SK-N-MC (cell line): ENCODE measurements around the gene OSBPL1A.
A peak's percentile ranks its signal among the peaks of the same experiment; 100 is the strongest.

Source experiments
- DNase-seq: peaks from one replicate; pipeline ENCODE4 v3.0.0-alpha.2; 2011; ENCODE audit warnings: low read depth, low spot score
- H3K27ac ChIP-seq: fragments of 200-600 bp; sonication (generic); 2 replicates; pipeline ENCODE4 v1.5.1; 2016; ENCODE audit warnings: mixed run types
- H3K36me3 ChIP-seq: fragments of 200-600 bp; sonication (generic); 2 replicates; pipeline ENCODE4 v1.6.1; 2017; ENCODE audit warnings: antibody characterized with exemption, low read length, mixed read lengths; ENCODE audit not compliant: insufficient read depth
- H3K4me3 ChIP-seq: fragments of 200-600 bp; sonication (generic); 2 replicates; pipeline ENCODE4 v1.5.1; 2016
- H3K9ac ChIP-seq: fragments of 200-600 bp; sonication (generic); 2 replicates; pipeline ENCODE4 v1.8.0; 2017; ENCODE audit warnings: mixed run types, mixed read lengths; ENCODE audit not compliant: insufficient read length
- H3K9me3 ChIP-seq: fragments of 200-600 bp; sonication (generic); 2 replicates; pipeline ENCODE4 v1.6.1; 2017; ENCODE audit warnings: low read depth, mild to moderate bottlenecking, antibody characterized with exemption, low read length, moderate library complexity, mixed read lengths
- EZH2 ChIP-seq: fragments of 200-600 bp; sonication (generic); IDR thresholded peaks from one replicate; pipeline ENCODE4 v1.6.1; 2017; ENCODE audit warnings: antibody characterized with exemption
- FOXP2 ChIP-seq: optimal IDR thresholded peaks from 2 replicates; pipeline ENCODE3; 2011; ENCODE audit warnings: mild to moderate bottlenecking, moderate library complexity; ENCODE audit not compliant: insufficient read depth; ENCODE audit errors: extremely low read length, control extremely low read depth
- POLR2AphosphoS5 ChIP-seq: IDR thresholded peaks from 2 replicates; pipeline ENCODE4 v1.6.1; 2012; ENCODE audit warnings: mild to moderate bottlenecking, low read depth, low read length, borderline replicate concordance

OSBPL1A gene

DNA sequence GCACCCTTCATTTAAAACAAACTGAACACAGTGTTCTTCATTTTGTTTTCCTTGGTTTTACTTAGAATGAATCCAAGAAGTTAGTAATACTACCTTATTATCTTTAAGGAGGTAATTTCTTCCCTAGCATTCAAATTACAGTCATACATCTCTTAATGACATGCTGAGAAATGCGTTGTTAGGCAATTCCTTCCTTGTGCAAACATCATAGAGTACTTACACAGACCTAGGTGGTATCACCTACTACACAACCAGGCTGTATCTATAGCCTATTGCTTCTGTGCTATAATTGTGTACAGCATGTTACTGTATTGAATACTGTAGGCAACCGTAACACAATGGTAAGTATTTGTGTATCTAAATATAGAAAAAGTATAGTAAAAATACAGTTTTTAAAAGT is 267.1 kb downstream of the OSBPL1A start:
- no peak overlapping the region for H3K4me3 ChIP-seq
- no peak for DNase-seq
- H3K36me3 ChIP-seq: peaks cover under 1% of the 10 kb centered on the region; the same call in 1 of the 2 replicates
- H3K9ac ChIP-seq: no peak overlapping the region
- H3K9me3 ChIP-seq: no peaks in the 10 kb centered on the region
- TF ChIP-seq POLR2AphosphoS5 (no peak), EZH2 (no peak), FOXP2 (no peak)
- H3K27ac ChIP-seq: no peak overlapping the region

DNA sequence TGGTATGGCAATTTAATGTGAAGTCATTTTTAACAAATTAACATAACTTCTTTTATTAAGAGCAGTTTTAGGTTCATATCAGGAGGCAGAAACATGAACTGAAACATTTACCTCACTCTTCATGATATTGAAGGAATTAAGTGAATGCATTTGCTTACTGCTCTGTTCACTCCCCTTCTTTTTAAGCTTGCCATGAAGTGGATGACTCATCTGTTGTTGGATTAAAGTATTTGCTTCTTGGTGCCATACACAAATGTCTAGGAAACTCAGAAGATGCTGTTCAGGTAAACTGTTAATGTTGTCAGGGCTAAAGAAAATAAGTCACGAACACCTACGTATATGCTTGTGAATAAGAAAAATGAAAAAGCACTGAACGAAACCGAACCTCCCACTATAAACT is 268.9 kb downstream of the OSBPL1A start:
- TF ChIP-seq FOXP2 (no peak), EZH2 (no peak), POLR2AphosphoS5 (no peak)
- peaks cover 3% of the 10 kb centered on the region; the same call in 1 of the 2 replicates for H3K36me3 ChIP-seq
- DNase-seq: no peak
- H3K9me3 ChIP-seq: no peaks in the 10 kb centered on the region
- no peak overlapping the region for H3K27ac ChIP-seq
- H3K4me3 ChIP-seq: no peak overlapping the region
- H3K9ac ChIP-seq: no peak overlapping the region

GRCh38 chr18:24127735-24128134 is 269.9 kb downstream of the OSBPL1A start:
- H3K27ac ChIP-seq: no peak overlapping the region
- no peak overlapping the region for H3K4me3 ChIP-seq
- H3K36me3 ChIP-seq: peaks cover 3% of the 10 kb centered on the region; the same call in 1 of the 2 replicates
- H3K9me3 ChIP-seq: no peaks in the 10 kb centered on the region
- H3K9ac ChIP-seq: no peak overlapping the region
- DNase-seq: no peak
- TF ChIP-seq EZH2 (no peak), FOXP2 (no peak), POLR2AphosphoS5 (no peak)

- H3K9me3 ChIP-seq: no peaks in the 10 kb centered on the region
- no peak overlapping the region for H3K4me3 ChIP-seq
- TF ChIP-seq POLR2AphosphoS5 (no peak), EZH2 (no peak), FOXP2 (no peak)
- H3K36me3 ChIP-seq: peaks cover 3% of the 10 kb centered on the region; the same call in 1 of the 2 replicates
- no peak overlapping the region for H3K27ac ChIP-seq
- no peak for DNase-seq
- no peak overlapping the region for H3K9ac ChIP-seq
These were observed 271.3 kb downstream of the OSBPL1A start for GRCh38 chr18:24126155-24126961.

DNA sequence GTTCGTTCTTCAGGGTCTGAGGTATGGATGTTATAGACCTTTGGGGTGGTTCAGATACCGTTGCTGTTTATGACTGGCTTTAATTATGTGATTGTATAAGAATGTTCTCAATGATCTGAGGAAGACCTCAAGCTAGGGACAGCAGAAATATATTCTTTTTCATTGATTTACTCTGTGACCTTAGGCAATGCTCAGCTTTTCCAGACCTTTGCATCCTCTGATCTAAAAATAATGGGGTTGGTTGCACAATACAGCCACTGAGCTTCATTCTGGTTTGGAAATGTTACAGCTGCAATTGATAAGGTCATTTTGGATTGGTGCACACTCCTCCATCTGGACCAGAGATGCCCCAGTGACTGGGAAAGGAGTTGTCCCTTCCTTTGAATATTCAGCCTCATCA is 276.0 kb downstream of the OSBPL1A start:
- H3K27ac ChIP-seq: no peak overlapping the region
- no peak for TF ChIP-seq EZH2
- TF ChIP-seq FOXP2: no peak
- TF ChIP-seq POLR2AphosphoS5: no peak
- H3K9ac ChIP-seq: no peak overlapping the region
- H3K4me3 ChIP-seq: no peak overlapping the region
- peaks cover 7% of the 10 kb centered on the region; the same call in 1 of the 2 replicates for H3K36me3 ChIP-seq
- H3K9me3 ChIP-seq: no peaks in the 10 kb centered on the region
- no peak for DNase-seq

DNA sequence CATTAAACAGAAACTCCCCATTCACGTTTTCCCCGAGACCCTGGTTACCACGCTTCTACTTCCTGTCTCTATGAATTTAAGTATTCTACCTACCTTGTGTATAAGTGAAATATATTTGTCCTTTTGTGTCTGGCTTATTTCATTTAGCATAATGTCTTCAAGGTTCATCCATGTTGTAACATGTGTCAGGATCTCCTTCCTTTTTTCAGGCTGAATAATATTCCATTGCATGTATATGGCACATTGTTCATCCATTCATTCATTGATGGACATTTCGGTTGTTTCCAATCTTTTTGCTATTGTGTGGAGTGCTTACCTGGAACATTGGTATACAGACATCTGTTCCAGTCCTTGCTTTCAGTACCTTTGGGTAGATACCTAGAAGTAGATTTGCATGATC is 276.9 kb downstream of the OSBPL1A start:
- H3K4me3 ChIP-seq: no peak overlapping the region
- TF ChIP-seq EZH2: no peak
- no peak for TF ChIP-seq FOXP2
- TF ChIP-seq POLR2AphosphoS5: no peak
- H3K27ac ChIP-seq: no peak overlapping the region
- H3K9ac ChIP-seq: no peak overlapping the region
- peaks cover 7% of the 10 kb centered on the region; the same call in 1 of the 2 replicates for H3K36me3 ChIP-seq
- H3K9me3 ChIP-seq: no peaks in the 10 kb centered on the region
- DNase-seq: no peak

- Histone ChIP-seq H3K9ac (no peak overlapping the region), H3K4me3 (no peak overlapping the region), H3K9me3 (no peaks in the 10 kb centered on the region), H3K36me3 (0 out of 2 replicates have a peak, but pooled peaks cover 4% of the 10 kb centered on the region), H3K27ac (no peak overlapping the region)
- TF ChIP-seq FOXP2 (no peak), EZH2 (no peak), POLR2AphosphoS5 (no peak)
- peak; percentile 58 for DNase-seq
These were observed 278.7 kb downstream of the OSBPL1A start for GRCh38 chr18:24118750-24119577.

DNA sequence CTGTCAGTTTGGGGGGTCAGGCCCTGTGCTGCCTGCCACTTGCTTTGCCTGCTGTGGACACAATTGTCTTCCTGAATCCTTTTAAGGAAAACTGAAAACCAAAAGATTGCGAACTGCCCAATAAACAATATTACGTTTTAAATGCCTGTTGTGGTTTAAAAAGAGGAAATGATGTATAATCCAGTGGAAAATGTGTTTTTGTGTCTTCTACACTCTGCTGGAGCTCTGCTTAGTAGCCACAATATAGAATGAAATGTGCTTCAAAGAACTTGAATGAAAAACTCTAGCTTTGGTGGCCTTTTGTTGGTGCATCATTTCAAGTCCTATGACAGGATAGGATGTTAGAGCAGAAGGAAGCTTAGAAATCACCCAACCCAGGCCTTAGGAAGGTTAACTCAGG is 282.0 kb downstream of the OSBPL1A start:
- DNase-seq: no peak
- Histone ChIP-seq H3K36me3 (0 out of 2 replicates have a peak, but pooled peaks cover 3% of the 10 kb centered on the region), H3K9me3 (no peaks in the 10 kb centered on the region), H3K9ac (no peak overlapping the region), H3K27ac (no peak overlapping the region), H3K4me3 (no peak overlapping the region)
- TF ChIP-seq EZH2: no peak
- no peak for TF ChIP-seq FOXP2
- TF ChIP-seq POLR2AphosphoS5: no peak
